Neuron (in vitro differentiated cells): ENCODE measurements around the gene PIK3R3.
"Not testable (repeated sequence)": the region's sequence is repeated elsewhere in the genome, so short reads cannot be mapped to it uniquely, and the experiment has no call there.

Source experiments
- H2AFZ ChIP-seq: one replicate; pipeline ENCODE4 v1.6.1; 2013; ENCODE audit warnings: low read depth, mild to moderate bottlenecking, inconsistent platforms, low read length, moderate library complexity
- H3K27me3 ChIP-seq: one replicate; pipeline ENCODE4 v1.6.1; 2013; ENCODE audit warnings: low read length; ENCODE audit not compliant: insufficient read depth
- H3K36me3 ChIP-seq: one replicate; pipeline ENCODE4 v1.6.1; 2013; ENCODE audit warnings: low read length; ENCODE audit not compliant: insufficient read depth
- H3K4me1 ChIP-seq: one replicate; pipeline ENCODE4 v1.6.1; 2013; ENCODE audit warnings: low read length; ENCODE audit not compliant: insufficient read depth
- H3K4me3 ChIP-seq: 2 replicates; pipeline ENCODE4 v1.5.1; 2013; ENCODE audit warnings: mild to moderate bottlenecking, low read length, moderate library complexity
- H3K9me3 ChIP-seq: one replicate; pipeline ENCODE4 v1.6.1; 2013; ENCODE audit warnings: low read length

PIK3R3 gene

GRCh38 chr1:46113948-46114347 is 18.5 kb downstream of the PIK3R3 start:
- peaks cover 51% of the 10 kb centered on the region for H3K36me3 ChIP-seq
- no peaks in the 10 kb centered on the region for H3K9me3 ChIP-seq
- H3K4me1 ChIP-seq, result no peaks in the 10 kb centered on the region
- no peak overlapping the region for H3K4me3 ChIP-seq
- H2AFZ ChIP-seq, result no peak overlapping the region
- H3K27me3 ChIP-seq, result no peaks in the 10 kb centered on the region

- no peaks in the 10 kb centered on the region for H3K4me1 ChIP-seq
- H3K36me3 ChIP-seq, result peaks cover 50% of the 10 kb centered on the region
- no peak overlapping the region for H2AFZ ChIP-seq
- H3K4me3 ChIP-seq, result no peak overlapping the region
- no peaks in the 10 kb centered on the region for H3K27me3 ChIP-seq
- no peaks in the 10 kb centered on the region for H3K9me3 ChIP-seq
Measured at GRCh38 chr1:46112108-46112507, 20.3 kb downstream of the PIK3R3 start.

GRCh38 chr1:46110521-46110920 is 21.9 kb downstream of the PIK3R3 start:
- H3K9me3 ChIP-seq, result no peaks in the 10 kb centered on the region
- no peaks in the 10 kb centered on the region for H3K27me3 ChIP-seq
- no peaks in the 10 kb centered on the region for H3K4me1 ChIP-seq
- H2AFZ ChIP-seq, result no peak overlapping the region
- no peak overlapping the region for H3K4me3 ChIP-seq
- peaks cover 59% of the 10 kb centered on the region for H3K36me3 ChIP-seq

GRCh38 chr1:46102769-46103476 is 29.5 kb downstream of the PIK3R3 start:
- no peaks in the 10 kb centered on the region for H3K27me3 ChIP-seq
- peaks cover 12% of the 10 kb centered on the region for H3K9me3 ChIP-seq
- H3K4me3 ChIP-seq, result no peak overlapping the region
- peaks cover 56% of the 10 kb centered on the region for H3K36me3 ChIP-seq
- no peaks in the 10 kb centered on the region for H3K4me1 ChIP-seq
- H2AFZ ChIP-seq, result no peak overlapping the region

- Histone ChIP-seq H3K36me3 (peaks cover 46% of the 10 kb centered on the region), H3K4me3 (no peak overlapping the region), H3K9me3 (peaks cover 14% of the 10 kb centered on the region)
Measured at GRCh38 chr1:46099215-46099614, 33.2 kb downstream of the PIK3R3 start.

GRCh38 chr1:46098027-46098712 is 34.3 kb downstream of the PIK3R3 start:
- Histone ChIP-seq H3K9me3 (peaks cover 14% of the 10 kb centered on the region), H3K36me3 (peaks cover 39% of the 10 kb centered on the region), H3K27me3 (no peaks in the 10 kb centered on the region), H3K4me1 (no peaks in the 10 kb centered on the region), H2AFZ (no peak overlapping the region), H3K4me3 (no peak overlapping the region)

More at GRCh38 chr1:46099215-46099614, 33.2 kb downstream of the PIK3R3 start:
- Histone ChIP-seq H3K27me3 (no peaks in the 10 kb centered on the region), H2AFZ (no peak overlapping the region), H3K4me1 (no peaks in the 10 kb centered on the region)

GRCh38 chr1:46097149-46097472 is 35.3 kb downstream of the PIK3R3 start:
- Histone ChIP-seq H3K9me3 (peaks cover 11% of the 10 kb centered on the region), H2AFZ (no peak overlapping the region), H3K4me3 (no peak overlapping the region), H3K27me3 (no peaks in the 10 kb centered on the region), H3K4me1 (no peaks in the 10 kb centered on the region), H3K36me3 (peaks cover 29% of the 10 kb centered on the region)

GRCh38 chr1:46096269-46097148 is 35.9 kb downstream of the PIK3R3 start:
- Histone ChIP-seq H3K4me3 (no peak overlapping the region), H3K27me3 (no peaks in the 10 kb centered on the region), H2AFZ (no peak overlapping the region), H3K36me3 (peaks cover 27% of the 10 kb centered on the region), H3K4me1 (no peaks in the 10 kb centered on the region), H3K9me3 (peaks cover 11% of the 10 kb centered on the region)

GRCh38 chr1:46095110-46095509 is 37.3 kb downstream of the PIK3R3 start:
- not testable (repeated sequence) for H3K9me3 ChIP-seq, H3K27me3 ChIP-seq, H2AFZ ChIP-seq, H3K4me3 ChIP-seq, H3K4me1 ChIP-seq
- peaks cover 20% of the 10 kb centered on the region for H3K36me3 ChIP-seq

- H3K4me1 ChIP-seq, result no peaks in the 10 kb centered on the region
- no peak overlapping the region for H3K4me3 ChIP-seq
- no peak overlapping the region for H2AFZ ChIP-seq
- H3K27me3 ChIP-seq, result no peaks in the 10 kb centered on the region
- H3K36me3 ChIP-seq, result peaks cover 18% of the 10 kb centered on the region
- peaks cover 7% of the 10 kb centered on the region for H3K9me3 ChIP-seq
Measured at GRCh38 chr1:46094471-46095005, 37.9 kb downstream of the PIK3R3 start.

GRCh38 chr1:46093832-46094231 is 38.6 kb downstream of the PIK3R3 start:
- not testable (repeated sequence) for H3K4me3 ChIP-seq, H3K9me3 ChIP-seq, H3K27me3 ChIP-seq, H2AFZ ChIP-seq, H3K4me1 ChIP-seq
- H3K36me3 ChIP-seq, result peaks cover 17% of the 10 kb centered on the region

GRCh38 chr1:46087891-46088290 is 44.5 kb downstream of the PIK3R3 start:
- Histone ChIP-seq H3K9me3 (no peaks in the 10 kb centered on the region), H3K4me3 (no peak overlapping the region), H2AFZ (no peak overlapping the region), H3K27me3 (no peaks in the 10 kb centered on the region), H3K4me1 (no peaks in the 10 kb centered on the region), H3K36me3 (peaks cover 29% of the 10 kb centered on the region)

GRCh38 chr1:46086576-46086975 is 45.9 kb downstream of the PIK3R3 start:
- Histone ChIP-seq H2AFZ (no peak overlapping the region), H3K9me3 (no peaks in the 10 kb centered on the region), H3K4me1 (no peaks in the 10 kb centered on the region), H3K4me3 (no peak overlapping the region), H3K36me3 (peaks cover 33% of the 10 kb centered on the region), H3K27me3 (no peaks in the 10 kb centered on the region)
